ENCODE measurements around the gene MLPH.

DNA sequence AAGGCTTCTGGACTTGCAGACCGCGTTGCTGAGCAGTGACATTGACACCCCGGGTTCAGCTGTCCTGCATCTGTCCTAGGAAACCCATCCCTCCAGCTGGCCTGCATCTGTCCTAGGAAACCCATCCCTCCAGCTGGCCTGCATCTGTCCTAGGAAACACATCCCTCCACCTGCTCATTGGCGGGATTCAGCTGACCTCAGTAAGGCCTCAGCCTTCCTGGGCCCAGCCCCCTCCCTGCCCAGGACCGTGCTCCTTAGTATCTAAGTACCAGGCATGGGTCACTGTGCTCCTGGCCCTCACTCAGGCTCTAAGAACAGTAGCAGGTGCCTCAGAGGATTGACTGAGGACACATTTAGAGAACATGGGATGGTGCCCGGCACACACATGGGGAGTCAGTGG, 1.2 kb downstream of the MLPH start:
- no peak for TF ChIP-seq EZH2 (IDR thresholded peaks at IDR 0.05; ENCODE audit: low read depth)
- TF ChIP-seq, protein P1, sequence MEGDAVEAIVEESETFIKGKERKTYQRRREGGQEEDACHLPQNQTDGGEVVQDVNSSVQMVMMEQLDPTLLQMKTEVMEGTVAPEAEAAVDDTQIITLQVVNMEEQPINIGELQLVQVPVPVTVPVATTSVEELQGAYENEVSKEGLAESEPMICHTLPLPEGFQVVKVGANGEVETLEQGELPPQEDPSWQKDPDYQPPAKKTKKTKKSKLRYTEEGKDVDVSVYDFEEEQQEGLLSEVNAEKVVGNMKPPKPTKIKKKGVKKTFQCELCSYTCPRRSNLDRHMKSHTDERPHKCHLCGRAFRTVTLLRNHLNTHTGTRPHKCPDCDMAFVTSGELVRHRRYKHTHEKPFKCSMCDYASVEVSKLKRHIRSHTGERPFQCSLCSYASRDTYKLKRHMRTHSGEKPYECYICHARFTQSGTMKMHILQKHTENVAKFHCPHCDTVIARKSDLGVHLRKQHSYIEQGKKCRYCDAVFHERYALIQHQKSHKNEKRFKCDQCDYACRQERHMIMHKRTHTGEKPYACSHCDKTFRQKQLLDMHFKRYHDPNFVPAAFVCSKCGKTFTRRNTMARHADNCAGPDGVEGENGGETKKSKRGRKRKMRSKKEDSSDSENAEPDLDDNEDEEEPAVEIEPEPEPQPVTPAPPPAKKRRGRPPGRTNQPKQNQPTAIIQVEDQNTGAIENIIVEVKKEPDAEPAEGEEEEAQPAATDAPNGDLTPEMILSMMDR (conservative IDR thresholded peaks at IDR 0.05): no peak

All from PC-9 (cell line).